HepG2 (cell line): ENCODE results near the gene CDC42SE2. TPM values are rescaled to one million over a fixed set of nuclear protein-coding genes. Genes with fewer than 3 reads are reported as not detected.

Experiments
- ATAC-seq: fragments of 200-7000 bp; cut with Tn5 transposase; 3 replicates; pipeline ENCODE4 v1.9.1; 2020; ENCODE audit warnings: mild to moderate bottlenecking, moderate library complexity
- BruUV-seq: library from RNA; stranded (reverse); fragments of 400-500 nt; replicated peaks from 2 replicates; lab custom pipeline; 2021; lab: Mats Ljungman, UMichigan
- CTCF ChIA-PET: fragments of 300-600 bp; formaldehyde crosslinking; extraction: SDS; loops from one replicate; lab custom pipeline; 2021; ENCODE audit warnings: low total read pairs, inconsistent platforms, low intra/inter-chr PET ratio; lab: Yijun Ruan, JAX
- POLR2A ChIA-PET: fragments of 350-600 bp; sonication (Branson Sonifier 250); formaldehyde crosslinking; loops from one replicate; lab custom pipeline; 2020; ENCODE audit warnings: antibody characterized with exemption, inconsistent platforms; lab: Yijun Ruan, JAX
- DNase-seq: peaks from one replicate; pipeline ENCODE4 v3.0.0-alpha.2; 2015; ENCODE audit warnings: low spot score
- FAIRE-seq: peaks from 3 replicates; lab custom pipeline; 2011; peaks lifted over from hg19 to GRCh38; lab: Jason Lieb, UNC
- H2AFZ ChIP-seq: one replicate; pipeline ENCODE4 v1.6.1; 2011; ENCODE audit warnings: low read length, inconsistent platforms
- H3K27ac ChIP-seq: fragments of 300-600 bp; 3 replicates; pipeline ENCODE4 v1.8.0; 2011; ENCODE audit warnings: mixed run types, mild to moderate bottlenecking, mixed read lengths, low read length, inconsistent platforms; ENCODE audit not compliant: insufficient read depth; ENCODE audit errors: extremely low read length
- H3K27me3 ChIP-seq, 2 experiments: fragments of 200-600 bp in 1 of 2; 2 replicates in 1 of 2; 3 replicates in 1 of 2; pipeline versions ENCODE4 v1.6.0 to v1.8.0; 2011; ENCODE audit warnings: low read length in 2 of 2, mild to moderate bottlenecking in 2 of 2, moderate library complexity in 2 of 2, inconsistent platforms in 1 of 2; ENCODE audit not compliant: insufficient read depth in 2 of 2, control insufficient read depth in 1 of 2
- H3K36me3 ChIP-seq, 2 experiments: fragments of 200-600 bp in 1 of 2; replicated peaks in 1 of 2; 2 replicates in 1 of 2; 3 replicates in 1 of 2; pipeline versions ENCODE4 v1.5.1 to v1.8.0; 2011; ENCODE audit warnings: low read length in 2 of 2, inconsistent platforms in 1 of 2; ENCODE audit not compliant: insufficient read depth in 2 of 2, control insufficient read depth in 1 of 2
- H3K4me1 ChIP-seq: 2 replicates; pipeline ENCODE4 v1.5.1; 2012; ENCODE audit warnings: low read length, inconsistent platforms; ENCODE audit not compliant: insufficient read depth
- H3K4me2 ChIP-seq: 2 replicates; pipeline ENCODE4 v1.6.0; 2011; ENCODE audit warnings: low read depth, low read length, inconsistent platforms
- H3K4me3 ChIP-seq, 3 experiments: fragments of 200-600 bp in 1 of 3; sonication (generic), shearing (Covaris generic) in 1 of 3; replicated peaks in 1 of 3; 2 replicates each; pipeline ENCODE4 v1.5.1; 2011 to 2016; ENCODE audit warnings: low read length in 3 of 3, inconsistent platforms in 2 of 3, low read depth in 2 of 3, mild to moderate bottlenecking in 2 of 3, control low read depth in 1 of 3, mixed read lengths in 1 of 3; ENCODE audit not compliant: insufficient read depth in 1 of 3
- H3K79me2 ChIP-seq: one replicate; pipeline ENCODE4 v1.6.1; 2011; ENCODE audit warnings: low read length, inconsistent platforms; ENCODE audit not compliant: insufficient read depth
- H3K9ac ChIP-seq: 2 replicates; pipeline ENCODE4 v1.6.0; 2011; ENCODE audit warnings: mild to moderate bottlenecking, low read depth, low read length, inconsistent platforms; ENCODE audit not compliant: insufficient read depth
- H3K9me3 ChIP-seq: 2 replicates; pipeline ENCODE4 v1.5.1; 2012; ENCODE audit warnings: mild to moderate bottlenecking, low read length
- H4K20me1 ChIP-seq: 2 replicates; pipeline ENCODE4 v1.6.0; 2011; ENCODE audit warnings: inconsistent platforms, mild to moderate bottlenecking, low read length, moderate library complexity; ENCODE audit not compliant: insufficient read depth
- CCDC6 ChIP-seq: sonication (generic); formaldehyde crosslinking; IDR thresholded peaks from 2 replicates; pipeline ENCODE4 v1.8.1; 2022; ENCODE audit warnings: mild to moderate bottlenecking, missing genetic modification reagents, moderate library complexity
- HDAC1 ChIP-seq: sonication (generic); formaldehyde crosslinking; IDR thresholded peaks from 2 replicates; pipeline ENCODE4 v1.5.1; 2020; ENCODE audit warnings: mild to moderate bottlenecking, missing genetic modification reagents
- KMT2A ChIP-seq: sonication (generic); formaldehyde crosslinking; IDR thresholded peaks from 2 replicates; pipeline ENCODE4 v1.4.0; 2020; ENCODE audit warnings: missing genetic modification reagents
- PCBP1 ChIP-seq: fragments of 200-400 bp; formaldehyde crosslinking; IDR thresholded peaks from 2 replicates; pipeline ENCODE4 v1.6.1; 2017; ENCODE audit warnings: mild to moderate bottlenecking, low read depth, low read length, borderline replicate concordance
- SIX4 ChIP-seq: sonication (generic); formaldehyde crosslinking; IDR thresholded peaks from 2 replicates; pipeline ENCODE4 v1.4.0; 2020; ENCODE audit warnings: missing genetic modification reagents
- YEATS2 ChIP-seq: sonication (generic); formaldehyde crosslinking; IDR thresholded peaks from 2 replicates; pipeline ENCODE4 v1.4.0; 2020; ENCODE audit warnings: missing genetic modification reagents, borderline replicate concordance
- ZBTB3 ChIP-seq: sonication (generic); formaldehyde crosslinking; IDR thresholded peaks from 2 replicates; pipeline ENCODE4 v1.4.0; 2020; ENCODE audit warnings: low read depth, mild to moderate bottlenecking, moderate library complexity, missing genetic modification reagents, borderline replicate concordance
- ZKSCAN8 ChIP-seq: IDR thresholded peaks from 2 replicates; pipeline ENCODE4 v1.6.1; 2016; ENCODE audit warnings: borderline replicate concordance, missing genetic modification reagents, missing compliant biosample characterization
- ZNF12 ChIP-seq: sonication (generic); formaldehyde crosslinking; IDR thresholded peaks from 2 replicates; pipeline ENCODE4 v1.5.0; 2020; ENCODE audit warnings: missing genetic modification reagents
- ZNF644 ChIP-seq: IDR thresholded peaks from 2 replicates; pipeline ENCODE4 v1.6.1; 2016; ENCODE audit warnings: low read depth
- ZNF674 ChIP-seq: sonication (generic); formaldehyde crosslinking; IDR thresholded peaks from 2 replicates; pipeline ENCODE4 v1.5.0; 2020; ENCODE audit warnings: low read depth, mild to moderate bottlenecking, missing genetic modification reagents
- ZNF782 ChIP-seq: sonication (generic); formaldehyde crosslinking; IDR thresholded peaks from 2 replicates; pipeline ENCODE4 v1.4.0; 2020; ENCODE audit warnings: missing genetic modification reagents, mild to moderate bottlenecking, borderline replicate concordance
- ZSCAN9 ChIP-seq: IDR thresholded peaks from 2 replicates; pipeline ENCODE4 v1.6.1; 2016; ENCODE audit warnings: borderline replicate concordance
- WGBS: methylation state at CpG from one replicate; pipeline ENCODE4 v1.1.6; 2017; ENCODE audit warnings: low lambda C conversion rate; 5-methylcytosine and 5-hydroxymethylcytosine counted together
- in situ Hi-C: cut with HindIII; loops from 2 replicates; pipeline ENCODE4 v1.10.0; 2017; ENCODE audit warnings: low pct_unique_long_range_greater_than_20kb; ENCODE audit not compliant: extremely low pct_ligation_motif_present
- intact Hi-C: fragments of 100-400 bp; cut with micrococcal nuclease; formaldehyde crosslinking; loops from one replicate; pipeline ENCODE4 v1.10.0; 2022; ENCODE audit not compliant: unreplicated experiment
- polyA plus RNA-seq, 8 experiments: library from polyadenylated mRNA; depleted of rRNA in 3 of 8; stranded (reverse) in 7 of 8; unstranded in 1 of 8; fragments of >200 nt; fragmentation: Illumina TruSeq in 4 of 8; extraction: Trizol in 4 of 8; gene quantifications; 2 replicates each; pipeline versions ENCODE4 v1.2.1 to v1.2.3, GENCODE V29; 2011 to 2016; ENCODE audit warnings: low read depth in 4 of 8, missing spikeins in 1 of 8, mixed read lengths in 1 of 8; ENCODE audit not compliant: insufficient read depth in 1 of 8
- total RNA-seq, 5 experiments: library from RNA; depleted of rRNA; stranded (reverse); fragments of >200 nt; fragmentation: Illumina TruSeq; extraction: Trizol; gene quantifications; 2 replicates each; pipeline ENCODE4 v1.2.3, GENCODE V29; 2016; ENCODE audit warnings: low read depth in 1 of 5
- TF ChIP-seq, protein P1 (sequence below): sonication (generic); formaldehyde crosslinking; IDR thresholded peaks from 2 replicates; pipeline ENCODE4 v1.4.0; 2020; ENCODE audit warnings: missing genetic modification reagents
- TF ChIP-seq, protein P2 (sequence below): IDR thresholded peaks from 2 replicates; pipeline ENCODE4 v1.6.1; 2016; ENCODE audit warnings: mild to moderate bottlenecking, missing biosample characterization, missing genetic modification reagents

CDC42SE2 gene
- total and polyA plus RNA-seq, 2 of the 13 experiments (the other 11 are each of a cell fraction or from before 2014, with no cell fraction given) = 19.6 to 25.0 TPM

DNA sequence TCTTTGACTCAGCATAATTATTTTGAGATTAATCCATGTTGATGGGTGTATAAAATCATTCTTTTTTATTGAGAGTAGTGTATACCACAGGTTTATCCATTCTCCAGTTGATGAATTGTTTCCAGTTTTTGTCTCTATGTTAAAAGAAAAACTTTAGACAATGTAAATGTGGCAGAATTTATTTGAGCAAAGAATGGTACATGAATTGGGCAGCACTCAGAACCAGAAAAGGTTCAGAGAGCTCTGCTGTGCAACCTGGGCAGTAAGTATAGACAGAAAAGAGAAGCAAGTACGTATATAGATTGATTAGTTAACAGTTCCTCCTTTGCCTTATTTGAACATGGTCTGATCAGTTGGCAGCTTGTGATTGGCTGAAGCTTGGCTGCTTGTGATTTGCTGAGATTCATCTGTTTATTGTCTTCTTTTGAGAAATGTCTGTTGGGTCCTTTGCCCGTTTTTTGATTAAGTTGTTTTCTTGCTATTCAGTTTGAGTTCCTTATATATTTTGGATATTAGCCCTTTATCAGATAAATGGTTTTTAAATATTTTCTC lies 41.4 kb downstream of the CDC42SE2 start:
- Histone ChIP-seq H4K20me1 (peaks cover 5% of the 10 kb centered on the region; the same call in 1 of the 2 replicates), H3K9me3 (peaks cover 5% of the 10 kb centered on the region; the same call in 1 of the 2 replicates), H3K4me1 (no peaks in the 10 kb centered on the region), H3K9ac (no peak overlapping the region)
- in situ Hi-C loops = no loop called here
- 91% methylated on average over 2 of the region's 2 CpGs for WGBS
- ChIA-PET POLR2A (no interaction called here), CTCF (no interaction called here)
- BruUV-seq = no TSS peak
- ATAC-seq = no peak
- no peak for DNase-seq
- TF ChIP-seq, protein P1, sequence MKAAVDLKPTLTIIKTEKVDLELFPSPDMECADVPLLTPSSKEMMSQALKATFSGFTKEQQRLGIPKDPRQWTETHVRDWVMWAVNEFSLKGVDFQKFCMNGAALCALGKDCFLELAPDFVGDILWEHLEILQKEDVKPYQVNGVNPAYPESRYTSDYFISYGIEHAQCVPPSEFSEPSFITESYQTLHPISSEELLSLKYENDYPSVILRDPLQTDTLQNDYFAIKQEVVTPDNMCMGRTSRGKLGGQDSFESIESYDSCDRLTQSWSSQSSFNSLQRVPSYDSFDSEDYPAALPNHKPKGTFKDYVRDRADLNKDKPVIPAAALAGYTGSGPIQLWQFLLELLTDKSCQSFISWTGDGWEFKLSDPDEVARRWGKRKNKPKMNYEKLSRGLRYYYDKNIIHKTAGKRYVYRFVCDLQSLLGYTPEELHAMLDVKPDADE (CRISPR knock-in tag) = no peak
- TF ChIP-seq ZNF674 (CRISPR knock-in tag) = no peak
- TF ChIP-seq SIX4 = no peak
- no peak for TF ChIP-seq KMT2A (CRISPR knock-in tag)
- no peak for TF ChIP-seq ZNF644 (CRISPR knock-in tag)
- no peak for TF ChIP-seq ZNF782 (CRISPR knock-in tag)
- TF ChIP-seq ZKSCAN8 (CRISPR knock-in tag) = no peak
- no peak for TF ChIP-seq YEATS2
- TF ChIP-seq CCDC6 (CRISPR knock-in tag) = no peak
- no peak for TF ChIP-seq ZSCAN9 (CRISPR knock-in tag)
- TF ChIP-seq ZBTB3 = no peak
- TF ChIP-seq PCBP1 = no peak
- TF ChIP-seq ZNF12 (CRISPR knock-in tag) = no peak
- TF ChIP-seq, protein P2, sequence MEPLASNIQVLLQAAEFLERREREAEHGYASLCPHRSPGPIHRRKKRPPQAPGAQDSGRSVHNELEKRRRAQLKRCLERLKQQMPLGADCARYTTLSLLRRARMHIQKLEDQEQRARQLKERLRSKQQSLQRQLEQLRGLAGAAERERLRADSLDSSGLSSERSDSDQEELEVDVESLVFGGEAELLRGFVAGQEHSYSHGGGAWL (CRISPR knock-in tag) = no peak
- no peak for TF ChIP-seq HDAC1 (CRISPR knock-in tag)
- TF ChIP-seq, all 625 proteins: peak for 0
- H3K27me3 ChIP-seq = no peaks in the 10 kb centered on the region
- peaks cover 44% of the 10 kb centered on the region for H3K79me2 ChIP-seq
- H2AFZ ChIP-seq = no peak overlapping the region
- no peak overlapping the region for H3K4me2 ChIP-seq
- H3K27ac ChIP-seq = no peak overlapping the region
- no peaks in the 10 kb centered on the region for H3K36me3 ChIP-seq
- intact Hi-C loops = no loop called here
- no peak overlapping the region for H3K4me3 ChIP-seq
- FAIRE-seq = no peak
